GM23248 (cell line): ENCODE results near the gene UBE2E3.

ENCODE experiments used
- EZH2 ChIP-seq: fragments of 200-600 bp; sonication (generic); IDR thresholded peaks from 2 replicates; pipeline ENCODE4 v1.6.1; 2018; ENCODE audit warnings: antibody characterized with exemption, mild to moderate bottlenecking; ENCODE audit not compliant: insufficient read depth, poor library complexity, severe bottlenecking
- EZH2phosphoT487 ChIP-seq: fragments of 200-600 bp; sonication (generic); IDR thresholded peaks from 2 replicates; pipeline ENCODE4 v1.6.1; 2018; ENCODE audit warnings: antibody characterized with exemption, moderate library complexity, mild to moderate bottlenecking, low read depth; ENCODE audit not compliant: insufficient read depth

DNA sequence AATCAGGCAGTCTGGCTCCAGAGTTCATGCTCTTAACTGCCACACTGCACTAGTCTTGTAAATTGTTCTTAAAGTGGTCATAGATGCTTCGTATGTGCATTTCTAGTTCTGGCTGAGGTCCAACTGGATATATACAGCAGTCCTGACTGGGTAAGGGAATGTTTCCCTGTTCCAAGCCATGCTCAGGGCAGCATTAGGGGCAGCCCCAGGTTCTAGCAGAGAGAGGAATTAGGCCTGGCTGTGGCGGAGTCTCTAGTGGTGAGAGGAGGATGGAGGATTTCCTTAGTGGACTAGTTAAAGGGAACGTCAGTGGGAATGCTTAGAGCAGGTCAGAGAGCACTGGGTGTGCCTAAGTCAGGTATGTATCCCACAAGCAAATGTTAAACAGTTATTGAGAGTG, 28.0 kb downstream of the UBE2E3 start:
- TF ChIP-seq EZH2phosphoT487, result no peak
- no peak for TF ChIP-seq EZH2
